SU-DHL-6 (cell line): ENCODE measurements around the gene PDE8B.

Source experiments
- H2AFZ ChIP-seq: fragments of 200-600 bp; sonication (generic); 2 replicates; pipeline ENCODE4 v1.6.1; 2014; ENCODE audit warnings: low read depth, mild to moderate bottlenecking, moderate library complexity, mixed read lengths, antibody characterized with exemption, low read length; ENCODE audit not compliant: severe bottlenecking
- H3F3A ChIP-seq: fragments of 200-600 bp; shearing (Covaris generic); 2 replicates; pipeline ENCODE4 v1.6.0; 2016; ENCODE audit warnings: antibody characterized with exemption, mild to moderate bottlenecking; ENCODE audit not compliant: insufficient read depth
- H3K27ac ChIP-seq: fragments of 200-600 bp; sonication (generic); 2 replicates; pipeline ENCODE4 v1.5.1; 2016; ENCODE audit warnings: low read depth, mild to moderate bottlenecking, low read length, moderate library complexity, mixed read lengths
- H3K27me3 ChIP-seq: fragments of 200-600 bp; sonication (generic), shearing (Covaris generic); 2 replicates; pipeline ENCODE4 v1.6.0; 2014; ENCODE audit warnings: mild to moderate bottlenecking, low read length
- H3K36me3 ChIP-seq: fragments of 200-600 bp; sonication (generic); 2 replicates; pipeline ENCODE4 v1.6.1; 2014; ENCODE audit warnings: mild to moderate bottlenecking, low read length, mixed read lengths
- H3K4me2 ChIP-seq: fragments of 300-600, 200-600 bp; shearing (Covaris generic), sonication (generic); 2 replicates; pipeline ENCODE4 v1.6.0; 2014; ENCODE audit warnings: low read length, low read depth, mild to moderate bottlenecking; ENCODE audit not compliant: poor library complexity, severe bottlenecking
- H3K4me3 ChIP-seq: fragments of 200-600 bp; sonication (generic); 2 replicates; pipeline ENCODE4 v1.5.1; 2014; ENCODE audit warnings: antibody characterized with exemption, low read length, mild to moderate bottlenecking, mixed read lengths; ENCODE audit not compliant: insufficient read depth, poor library complexity, severe bottlenecking
- H3K79me2 ChIP-seq: fragments of 200-600 bp; sonication (generic); 2 replicates; pipeline ENCODE4 v1.6.1; 2014; ENCODE audit warnings: mild to moderate bottlenecking, low read length, moderate library complexity; ENCODE audit not compliant: insufficient read depth
- H3K9ac ChIP-seq: fragments of 200-600 bp; sonication (generic); 2 replicates; pipeline ENCODE4 v1.7.0; 2014; ENCODE audit warnings: mild to moderate bottlenecking, low read length
- H3K9me2 ChIP-seq: fragments of 200-600 bp; sonication (generic); replicated peaks from 2 replicates; pipeline ENCODE4 v1.6.1; 2014; ENCODE audit warnings: low read length; ENCODE audit not compliant: insufficient read depth
- H3K9me3 ChIP-seq: fragments of 200-600 bp; sonication (generic); 2 replicates; pipeline ENCODE4 v1.6.1; 2014; ENCODE audit warnings: low read length, mixed read lengths; ENCODE audit not compliant: insufficient read depth
- H4K20me1 ChIP-seq: fragments of 200-600 bp; sonication (generic); 2 replicates; pipeline ENCODE4 v1.6.1; 2014; ENCODE audit warnings: low read depth, mild to moderate bottlenecking, antibody characterized with exemption, low read length, moderate library complexity, mixed read lengths
- EZH2phosphoT487 ChIP-seq: fragments of 200-600 bp; sonication (generic), shearing (Covaris generic); conservative IDR thresholded peaks from 2 replicates; pipeline ENCODE4 v1.6.1; 2018; ENCODE audit warnings: mild to moderate bottlenecking, antibody characterized with exemption, low read length, moderate library complexity, mixed read lengths
- TF ChIP-seq, protein P1 (sequence below): fragments of 200-600 bp; sonication (generic); IDR thresholded peaks from one replicate; pipeline ENCODE4 v1.5.1; 2017; ENCODE audit warnings: antibody characterized with exemption, mild to moderate bottlenecking, low read length, moderate library complexity; ENCODE audit not compliant: insufficient read depth, poor library complexity, severe bottlenecking

PDE8B gene

DNA sequence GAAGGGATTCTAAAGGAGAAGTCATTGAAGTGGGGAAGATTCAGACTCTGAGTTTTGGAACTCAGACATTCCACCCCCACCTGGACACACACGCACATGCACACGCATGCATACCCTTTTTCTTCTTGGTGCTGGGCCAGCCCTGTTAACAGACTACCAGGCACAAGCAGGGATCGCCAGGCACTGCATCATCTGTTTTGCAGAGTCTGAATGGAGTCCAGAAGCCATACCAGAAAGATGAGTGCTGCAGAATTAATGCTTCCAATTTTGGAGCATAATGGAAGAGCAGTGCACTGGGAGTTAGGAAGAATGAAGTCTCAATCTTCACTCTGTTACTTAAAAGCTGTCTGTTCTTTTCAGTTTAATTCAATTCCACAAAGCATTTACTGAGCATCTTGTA lies 95.5 kb downstream of the PDE8B start:
- TF ChIP-seq, protein P1, sequence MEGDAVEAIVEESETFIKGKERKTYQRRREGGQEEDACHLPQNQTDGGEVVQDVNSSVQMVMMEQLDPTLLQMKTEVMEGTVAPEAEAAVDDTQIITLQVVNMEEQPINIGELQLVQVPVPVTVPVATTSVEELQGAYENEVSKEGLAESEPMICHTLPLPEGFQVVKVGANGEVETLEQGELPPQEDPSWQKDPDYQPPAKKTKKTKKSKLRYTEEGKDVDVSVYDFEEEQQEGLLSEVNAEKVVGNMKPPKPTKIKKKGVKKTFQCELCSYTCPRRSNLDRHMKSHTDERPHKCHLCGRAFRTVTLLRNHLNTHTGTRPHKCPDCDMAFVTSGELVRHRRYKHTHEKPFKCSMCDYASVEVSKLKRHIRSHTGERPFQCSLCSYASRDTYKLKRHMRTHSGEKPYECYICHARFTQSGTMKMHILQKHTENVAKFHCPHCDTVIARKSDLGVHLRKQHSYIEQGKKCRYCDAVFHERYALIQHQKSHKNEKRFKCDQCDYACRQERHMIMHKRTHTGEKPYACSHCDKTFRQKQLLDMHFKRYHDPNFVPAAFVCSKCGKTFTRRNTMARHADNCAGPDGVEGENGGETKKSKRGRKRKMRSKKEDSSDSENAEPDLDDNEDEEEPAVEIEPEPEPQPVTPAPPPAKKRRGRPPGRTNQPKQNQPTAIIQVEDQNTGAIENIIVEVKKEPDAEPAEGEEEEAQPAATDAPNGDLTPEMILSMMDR = no peak
- no peak for TF ChIP-seq EZH2phosphoT487
- no peak overlapping the region for H3K9ac ChIP-seq
- no peak overlapping the region for H3K4me3 ChIP-seq
- H3K27ac ChIP-seq = no peak overlapping the region
- H2AFZ ChIP-seq = no peak overlapping the region
- H3K9me2 ChIP-seq = no peaks in the 10 kb centered on the region
- no peaks in the 10 kb centered on the region for H3K27me3 ChIP-seq
- H3K36me3 ChIP-seq = no peaks in the 10 kb centered on the region
- no peaks in the 10 kb centered on the region for H3F3A ChIP-seq
- no peaks in the 10 kb centered on the region for H3K79me2 ChIP-seq
- no peaks in the 10 kb centered on the region for H3K9me3 ChIP-seq
- H3K4me2 ChIP-seq = no peak overlapping the region
- H4K20me1 ChIP-seq = no peaks in the 10 kb centered on the region

DNA sequence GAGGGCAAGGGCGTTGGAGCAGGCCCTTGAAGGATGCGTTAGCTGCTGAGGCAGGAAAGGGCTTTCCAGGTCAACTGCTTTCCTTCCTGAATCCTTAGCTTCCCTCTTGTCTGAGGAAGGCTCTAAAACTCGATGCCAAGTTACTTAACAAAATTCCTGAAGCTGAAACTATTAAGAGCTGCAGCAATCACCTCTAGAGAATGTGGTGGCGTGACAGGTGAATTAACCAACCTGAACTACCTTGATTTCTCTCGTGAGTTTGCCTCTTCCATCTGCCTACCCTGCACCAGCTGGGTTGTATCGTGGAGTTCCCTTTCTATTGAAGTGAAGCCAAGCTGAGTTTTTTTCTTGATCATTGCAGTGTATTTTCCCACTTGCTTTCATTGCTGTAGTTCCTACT lies 96.1 kb downstream of the PDE8B start:
- Histone ChIP-seq H3K9me3 (no peaks in the 10 kb centered on the region), H3F3A (no peaks in the 10 kb centered on the region), H3K36me3 (no peaks in the 10 kb centered on the region), H3K4me2 (no peak overlapping the region), H3K9me2 (no peaks in the 10 kb centered on the region), H3K27ac (no peak overlapping the region), H3K4me3 (no peak overlapping the region), H3K27me3 (no peaks in the 10 kb centered on the region), H4K20me1 (no peaks in the 10 kb centered on the region), H3K79me2 (no peaks in the 10 kb centered on the region), H3K9ac (no peak overlapping the region), H2AFZ (no peak overlapping the region)
- TF ChIP-seq, protein P1 = no peak
- TF ChIP-seq EZH2phosphoT487 = no peak

DNA sequence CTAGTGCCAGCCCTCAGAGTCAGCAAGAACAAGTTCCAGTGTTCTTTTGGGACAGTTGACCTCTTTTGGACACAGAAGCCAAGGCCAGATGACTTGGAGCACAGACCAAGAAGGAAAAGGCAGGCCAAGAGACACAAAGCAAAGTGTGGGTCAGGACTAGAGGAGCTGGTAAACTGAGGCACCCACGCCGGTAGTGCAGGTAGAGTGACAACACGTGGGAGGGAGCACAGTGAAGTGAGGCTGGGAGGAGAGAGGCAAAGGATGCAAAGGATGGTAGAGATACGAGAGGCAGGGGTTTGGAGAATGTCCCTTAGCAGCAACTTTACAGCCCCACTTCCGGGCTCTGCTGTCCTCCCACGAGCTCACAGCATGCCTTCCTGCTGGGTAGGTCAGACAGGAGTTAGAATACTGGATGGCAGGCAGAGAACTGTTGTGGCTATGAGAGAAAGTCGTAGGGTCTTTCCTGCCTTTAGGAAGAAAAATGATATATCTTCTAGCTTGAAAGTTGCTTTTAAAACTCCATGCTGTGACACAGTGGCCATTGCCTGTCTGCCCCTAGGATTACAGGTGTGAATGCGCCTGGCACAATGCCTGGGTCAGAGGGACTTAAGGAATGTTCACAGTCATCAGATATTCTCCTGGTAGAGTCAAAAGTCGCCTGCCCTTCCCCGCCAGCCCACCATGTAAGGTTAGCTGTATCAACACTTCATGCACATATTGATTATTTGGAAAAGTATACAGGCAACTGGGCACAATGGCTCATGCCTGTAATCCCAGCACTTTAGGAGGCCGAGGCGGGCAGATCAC lies 97.9 kb downstream of the PDE8B start:
- Histone ChIP-seq H3K27me3 (no peaks in the 10 kb centered on the region), H3K79me2 (no peaks in the 10 kb centered on the region)
- no peak for TF ChIP-seq EZH2phosphoT487
- TF ChIP-seq, protein P1 = no peak

More for the DNA sequence above, 97.9 kb downstream of the PDE8B start:
- H3K4me2 ChIP-seq = no peak overlapping the region
- H3K36me3 ChIP-seq = no peaks in the 10 kb centered on the region
- H3K9me2 ChIP-seq = no peaks in the 10 kb centered on the region
- no peak overlapping the region for H2AFZ ChIP-seq
- H4K20me1 ChIP-seq = no peaks in the 10 kb centered on the region
- no peak overlapping the region for H3K27ac ChIP-seq
- H3K9me3 ChIP-seq = no peaks in the 10 kb centered on the region
- H3K4me3 ChIP-seq = no peak overlapping the region
- H3K9ac ChIP-seq = no peak overlapping the region
- no peaks in the 10 kb centered on the region for H3F3A ChIP-seq
